ENCODE measurements around the gene RPP40.

GRCh38 chr6:5029609-5030008, 25.8 kb upstream of the RPP40 start:
- TF ChIP-seq POLR2A (IDR thresholded peaks at IDR 0.05) = no peak
- no peak for TF ChIP-seq CTCF (IDR thresholded peaks at IDR 0.05)
